ENCODE data around the gene LRTM1. TPM values are rescaled to one million over a fixed set of nuclear protein-coding genes. Genes with fewer than 3 reads are reported as not detected.
A peak's percentile ranks its signal among the peaks of the same experiment; 100 is the strongest.

LRTM1 gene
- total RNA-seq, 1 experiment from 2014 or later: not detected

DNA sequence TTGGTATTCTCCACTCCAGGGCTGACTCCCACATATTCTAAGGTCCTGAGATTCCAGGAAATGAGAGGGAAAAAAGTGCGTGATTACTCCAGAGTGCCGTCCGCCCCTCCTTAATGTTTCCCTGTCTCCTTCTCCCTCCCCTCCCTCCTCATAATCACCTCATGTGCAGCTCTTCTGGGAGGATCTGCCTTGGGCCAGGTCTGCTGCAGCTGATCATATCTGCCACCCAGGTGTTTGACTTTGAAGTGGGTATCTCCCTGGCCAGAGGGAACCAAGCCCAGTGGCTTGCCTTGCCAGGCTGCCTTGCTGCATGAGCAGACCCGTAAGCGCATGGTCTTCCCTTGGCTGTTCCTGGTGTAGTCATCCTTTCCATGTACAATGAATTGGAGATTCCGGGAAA lies 28.1 kb upstream of the LRTM1 start:
- Histone ChIP-seq H2BK15ac (ENCODE audit: low read depth, low read length) (no peak overlapping the region), H3K27me3 (ENCODE audit: insufficient read depth, low read length) (no peaks in the 10 kb centered on the region), H3T11ph (ENCODE audit: low read length) (no peak overlapping the region), H2BK120ac (ENCODE audit: low read depth, low read length, poor library complexity, severe bottlenecking) (no peak overlapping the region), H3K4me2 (ENCODE audit: insufficient read depth, insufficient read length, low read length) (no peak overlapping the region), H4K20me1 (ENCODE audit: control insufficient read depth, insufficient read depth, insufficient read length) (no peaks in the 10 kb centered on the region), H3K9me3 (ENCODE audit: control insufficient read depth, low read depth, low read length) (no peaks in the 10 kb centered on the region), H3K56ac (ENCODE audit: insufficient read length, low read depth, low read length) (no peak overlapping the region), H3K4ac (ENCODE audit: low read depth, low read length) (no peak overlapping the region), H3K18ac (ENCODE audit: insufficient read length, low read depth, low read length) (no peak overlapping the region), H3K27ac (ENCODE audit: insufficient read length, low read depth, low read length) (no peak overlapping the region), H2AFZ (ENCODE audit: low read length) (no peak overlapping the region), H4K91ac (ENCODE audit: insufficient read length, low read depth, low read length) (no peak overlapping the region), H3K4me1 (ENCODE audit: insufficient read depth, low read length) (peaks cover 9% of the 10 kb centered on the region), H3K9ac (ENCODE audit: extremely low read depth, insufficient read length, low read length) (no peak overlapping the region), H2BK5ac (ENCODE audit: insufficient read length, low read length) (no peak overlapping the region), H4K5ac (ENCODE audit: insufficient read length, low read depth, low read length) (no peak overlapping the region), H2BK12ac (ENCODE audit: insufficient read length, low read depth, low read length) (no peak overlapping the region), H3K14ac (ENCODE audit: insufficient read depth, low read length) (no peak overlapping the region), H2AK5ac (ENCODE audit: insufficient read length, low read length) (no peak overlapping the region), H4K8ac (replicated peaks; ENCODE audit: insufficient read length, low read depth, low read length) (no peak overlapping the region), H2BK20ac (ENCODE audit: low read depth, low read length, poor library complexity, severe bottlenecking) (no peak overlapping the region), H3K23me2 (ENCODE audit: insufficient read length, low read depth, low read length, poor library complexity, severe bottlenecking) (no peaks in the 10 kb centered on the region), H3K23ac (ENCODE audit: insufficient read length, low read depth, low read length) (no peak overlapping the region), H3K79me1 (ENCODE audit: insufficient read depth, low read depth, low read length, poor library complexity, severe bottlenecking) (no peaks in the 10 kb centered on the region), H3K79me2 (ENCODE audit: insufficient read depth, low read length) (no peaks in the 10 kb centered on the region)
- peak overlapping the region in 1 of 3 experiments; percentile 37; a peak in 1 of 7 replicates for H3K27ac Mint-ChIP-seq
- no peaks in the 10 kb centered on the region for H3K27me3 Mint-ChIP-seq (ENCODE audit: low read depth)
- no peak overlapping the region for H3K4me3 Mint-ChIP-seq
- TF ChIP-seq, protein P1, sequence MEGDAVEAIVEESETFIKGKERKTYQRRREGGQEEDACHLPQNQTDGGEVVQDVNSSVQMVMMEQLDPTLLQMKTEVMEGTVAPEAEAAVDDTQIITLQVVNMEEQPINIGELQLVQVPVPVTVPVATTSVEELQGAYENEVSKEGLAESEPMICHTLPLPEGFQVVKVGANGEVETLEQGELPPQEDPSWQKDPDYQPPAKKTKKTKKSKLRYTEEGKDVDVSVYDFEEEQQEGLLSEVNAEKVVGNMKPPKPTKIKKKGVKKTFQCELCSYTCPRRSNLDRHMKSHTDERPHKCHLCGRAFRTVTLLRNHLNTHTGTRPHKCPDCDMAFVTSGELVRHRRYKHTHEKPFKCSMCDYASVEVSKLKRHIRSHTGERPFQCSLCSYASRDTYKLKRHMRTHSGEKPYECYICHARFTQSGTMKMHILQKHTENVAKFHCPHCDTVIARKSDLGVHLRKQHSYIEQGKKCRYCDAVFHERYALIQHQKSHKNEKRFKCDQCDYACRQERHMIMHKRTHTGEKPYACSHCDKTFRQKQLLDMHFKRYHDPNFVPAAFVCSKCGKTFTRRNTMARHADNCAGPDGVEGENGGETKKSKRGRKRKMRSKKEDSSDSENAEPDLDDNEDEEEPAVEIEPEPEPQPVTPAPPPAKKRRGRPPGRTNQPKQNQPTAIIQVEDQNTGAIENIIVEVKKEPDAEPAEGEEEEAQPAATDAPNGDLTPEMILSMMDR (conservative IDR thresholded peaks at IDR 0.05): no peak
- no peak for DNase-seq
- H3K4me1 Mint-ChIP-seq: peaks cover 41 to 45% of the 10 kb centered on the region in 2 experiments
- H3K9me3 Mint-ChIP-seq: no peaks in the 10 kb centered on the region
- 0 out of 7 replicates have a peak, but pooled peaks cover 0 to 2% (median 0%) of the 10 kb centered on the region in 3 experiments for H3K36me3 Mint-ChIP-seq (ENCODE audit: insufficient read depth in 1 of 3, low read depth in 3 of 3)
- no CpG with 5 or more reads among the region's 6 CpGs for WGBS (ENCODE audit: extremely low coverage, insufficient read length, low lambda C conversion rate)

All from H9 (cell line).